ENCODE data around the gene EPOP.
"Not testable (repeated sequence)": the region's sequence is repeated elsewhere in the genome, so short reads cannot be mapped to it uniquely, and the experiment has no call there.

The EPOP gene

DNA sequence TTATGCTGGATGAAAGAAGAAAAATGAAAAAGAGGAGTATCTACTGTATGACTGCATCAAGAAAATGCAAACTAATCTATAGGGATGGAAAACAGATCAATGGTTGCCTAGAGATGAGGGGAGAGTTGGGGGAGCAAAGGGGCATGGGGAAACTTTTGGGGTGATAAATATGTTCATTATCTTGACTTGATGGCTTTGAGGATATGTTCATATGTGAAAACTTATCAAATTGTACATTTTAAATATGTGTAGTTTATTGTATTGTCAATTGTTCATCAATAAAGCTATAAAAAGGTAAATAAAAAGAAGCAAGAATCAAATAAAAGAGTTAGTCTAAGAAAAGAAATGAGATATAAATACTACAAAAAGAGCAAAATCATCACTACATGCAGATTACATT, 49.3 kb downstream of the EPOP start:
- no peaks in the 10 kb centered on the region for H3K27me3 ChIP-seq (ENCODE audit: control insufficient read depth, low read length)
- peak overlapping the region; percentile 61 for H3K4me3 ChIP-seq (ENCODE audit: low read length)
- peaks cover 61% of the 10 kb centered on the region for H3K4me1 ChIP-seq (ENCODE audit: control insufficient read depth, low read length)
- no peaks in the 10 kb centered on the region for H3K9me2 ChIP-seq (replicated peaks; ENCODE audit: control insufficient read depth, low read length)
- no peaks in the 10 kb centered on the region for H3K9me3 ChIP-seq (ENCODE audit: control insufficient read depth, insufficient read depth, low read length)
- H3K36me3 ChIP-seq (ENCODE audit: control insufficient read depth, low read length), result no peaks in the 10 kb centered on the region
- H3K4me2 ChIP-seq (ENCODE audit: low read length), result peak overlapping the region; percentile 71
- H4K20me1 ChIP-seq (ENCODE audit: control insufficient read depth, insufficient read depth, low read depth, low read length), result no peaks in the 10 kb centered on the region
- peak overlapping the region; percentile 69 for H3K27ac ChIP-seq (ENCODE audit: low read depth, low read length)
- TF ChIP-seq, protein P1, sequence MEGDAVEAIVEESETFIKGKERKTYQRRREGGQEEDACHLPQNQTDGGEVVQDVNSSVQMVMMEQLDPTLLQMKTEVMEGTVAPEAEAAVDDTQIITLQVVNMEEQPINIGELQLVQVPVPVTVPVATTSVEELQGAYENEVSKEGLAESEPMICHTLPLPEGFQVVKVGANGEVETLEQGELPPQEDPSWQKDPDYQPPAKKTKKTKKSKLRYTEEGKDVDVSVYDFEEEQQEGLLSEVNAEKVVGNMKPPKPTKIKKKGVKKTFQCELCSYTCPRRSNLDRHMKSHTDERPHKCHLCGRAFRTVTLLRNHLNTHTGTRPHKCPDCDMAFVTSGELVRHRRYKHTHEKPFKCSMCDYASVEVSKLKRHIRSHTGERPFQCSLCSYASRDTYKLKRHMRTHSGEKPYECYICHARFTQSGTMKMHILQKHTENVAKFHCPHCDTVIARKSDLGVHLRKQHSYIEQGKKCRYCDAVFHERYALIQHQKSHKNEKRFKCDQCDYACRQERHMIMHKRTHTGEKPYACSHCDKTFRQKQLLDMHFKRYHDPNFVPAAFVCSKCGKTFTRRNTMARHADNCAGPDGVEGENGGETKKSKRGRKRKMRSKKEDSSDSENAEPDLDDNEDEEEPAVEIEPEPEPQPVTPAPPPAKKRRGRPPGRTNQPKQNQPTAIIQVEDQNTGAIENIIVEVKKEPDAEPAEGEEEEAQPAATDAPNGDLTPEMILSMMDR (IDR thresholded peaks at IDR 0.05; ENCODE audit: low read depth, low read length, poor library complexity, severe bottlenecking), result no peak
- TF ChIP-seq EZH2phosphoT487 (IDR thresholded peaks at IDR 0.05; ENCODE audit: borderline replicate concordance, low read length), result no peak
- no peaks in the 10 kb centered on the region for H3K79me2 ChIP-seq (ENCODE audit: control insufficient read depth, low read length)
- H3F3A ChIP-seq (ENCODE audit: control insufficient read depth, insufficient read depth), result peaks cover 22% of the 10 kb centered on the region

DNA sequence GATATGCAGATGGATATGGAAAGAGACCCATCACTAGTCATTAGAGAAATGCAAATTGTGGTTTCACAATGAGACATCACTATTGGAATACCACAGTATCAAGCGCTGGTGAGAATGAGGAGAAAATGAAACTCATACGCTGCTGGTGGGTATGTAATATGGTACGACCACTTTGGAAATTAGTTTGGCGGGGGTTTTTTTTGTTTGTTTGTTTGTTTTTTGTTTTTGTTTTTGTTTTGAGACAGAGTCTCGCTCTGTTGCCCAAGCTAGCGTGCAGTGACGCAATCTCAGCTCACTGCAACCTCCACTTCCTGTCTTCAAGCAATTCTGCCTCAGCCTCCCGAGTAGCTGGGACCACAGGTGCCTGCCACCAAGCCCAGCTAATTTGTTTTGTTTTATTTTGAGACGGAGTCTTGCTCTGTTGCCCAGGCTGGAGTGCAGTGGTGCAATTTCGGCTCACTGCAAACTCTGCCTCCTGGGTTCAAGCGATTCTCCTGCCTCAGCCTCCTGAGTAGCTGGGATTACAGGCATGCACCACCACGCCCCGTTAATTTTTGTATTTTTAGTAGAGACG, 49.9 kb downstream of the EPOP start:
- H3K27me3 ChIP-seq (ENCODE audit: control insufficient read depth, low read length); H3K36me3 ChIP-seq (ENCODE audit: control insufficient read depth, low read length); H4K20me1 ChIP-seq (ENCODE audit: control insufficient read depth, insufficient read depth, low read depth, low read length); H3K9me3 ChIP-seq (ENCODE audit: control insufficient read depth, insufficient read depth, low read length); H3K79me2 ChIP-seq (ENCODE audit: control insufficient read depth, low read length); H3K9me2 ChIP-seq (replicated peaks; ENCODE audit: control insufficient read depth, low read length): not testable (repeated sequence)
- peak overlapping the region; percentile 69 for H3K27ac ChIP-seq (ENCODE audit: low read depth, low read length)
- peak overlapping the region; percentile 61 for H3K4me3 ChIP-seq (ENCODE audit: low read length)
- peaks cover 22% of the 10 kb centered on the region for H3F3A ChIP-seq (ENCODE audit: control insufficient read depth, insufficient read depth)
- peak overlapping the region; percentile 71 for H3K4me2 ChIP-seq (ENCODE audit: low read length)
- H3K4me1 ChIP-seq (ENCODE audit: control insufficient read depth, low read length), result peaks cover 61% of the 10 kb centered on the region
